Ascending aorta (tissue), 2 donors: Measurements from ENCODE around the gene FAM174C. TPM values are rescaled to one million over a fixed set of nuclear protein-coding genes. Genes with fewer than 3 reads are reported as not detected.

Source experiments
- DNase-seq, 2 donors: peaks; one replicate each; pipeline ENCODE4 v3.0.0-alpha.2; 2019; ENCODE audit warnings: low spot score in 2 of 2
- H3K27ac ChIP-seq, 2 donors: fragments of 200-600 bp; sonication (generic); one replicate each; pipeline ENCODE4 v1.5.1; 2016 to 2017; ENCODE audit warnings: mild to moderate bottlenecking in 1 of 2
- H3K27me3 ChIP-seq: fragments of 200-600 bp; sonication (generic); one replicate; pipeline ENCODE4 v1.5.1; 2017
- H3K36me3 ChIP-seq, 2 donors: fragments of 200-600 bp; sonication (generic); one replicate each; pipeline ENCODE4 v1.5.1; 2016
- H3K4me1 ChIP-seq, 2 donors: fragments of 200-600 bp; sonication (generic); one replicate each; pipeline ENCODE4 v1.5.1; 2016 to 2017; ENCODE audit warnings: mild to moderate bottlenecking in 1 of 2
- H3K4me3 ChIP-seq, 2 donors: fragments of 200-600 bp; sonication (generic); one replicate each; pipeline ENCODE4 v1.5.1; 2016 to 2017; ENCODE audit warnings: mild to moderate bottlenecking in 1 of 2
- H3K9me3 ChIP-seq, 2 donors: fragments of 200-600 bp; sonication (generic); one replicate each; pipeline ENCODE4 v1.5.1; 2016
- intact Hi-C: fragments of 100-400 bp; cut with DNase I; formaldehyde crosslinking; loops from one replicate; pipeline ENCODE4 v1.15.1; 2023
- total RNA-seq: library from RNA; depleted of rRNA; stranded (reverse); fragments of >200 nt; gene quantifications from one replicate; pipeline ENCODE4 v1.1.0, GENCODE V29; 2016
- TF ChIP-seq, protein P1 (sequence below), 3 experiments: fragments of 200-600 bp in 2 of 3; fragments of 450-650 bp in 1 of 3; sonication (generic) in 2 of 3; IDR thresholded peaks; one replicate each; pipeline ENCODE4 v1.5.1; 2016 to 2019; ENCODE audit warnings: antibody characterized with exemption in 3 of 3, mild to moderate bottlenecking in 1 of 3, moderate library complexity in 1 of 3

FAM174C gene
- total RNA-seq, 1 donor from 2014 or later, result 156 TPM

DNA sequence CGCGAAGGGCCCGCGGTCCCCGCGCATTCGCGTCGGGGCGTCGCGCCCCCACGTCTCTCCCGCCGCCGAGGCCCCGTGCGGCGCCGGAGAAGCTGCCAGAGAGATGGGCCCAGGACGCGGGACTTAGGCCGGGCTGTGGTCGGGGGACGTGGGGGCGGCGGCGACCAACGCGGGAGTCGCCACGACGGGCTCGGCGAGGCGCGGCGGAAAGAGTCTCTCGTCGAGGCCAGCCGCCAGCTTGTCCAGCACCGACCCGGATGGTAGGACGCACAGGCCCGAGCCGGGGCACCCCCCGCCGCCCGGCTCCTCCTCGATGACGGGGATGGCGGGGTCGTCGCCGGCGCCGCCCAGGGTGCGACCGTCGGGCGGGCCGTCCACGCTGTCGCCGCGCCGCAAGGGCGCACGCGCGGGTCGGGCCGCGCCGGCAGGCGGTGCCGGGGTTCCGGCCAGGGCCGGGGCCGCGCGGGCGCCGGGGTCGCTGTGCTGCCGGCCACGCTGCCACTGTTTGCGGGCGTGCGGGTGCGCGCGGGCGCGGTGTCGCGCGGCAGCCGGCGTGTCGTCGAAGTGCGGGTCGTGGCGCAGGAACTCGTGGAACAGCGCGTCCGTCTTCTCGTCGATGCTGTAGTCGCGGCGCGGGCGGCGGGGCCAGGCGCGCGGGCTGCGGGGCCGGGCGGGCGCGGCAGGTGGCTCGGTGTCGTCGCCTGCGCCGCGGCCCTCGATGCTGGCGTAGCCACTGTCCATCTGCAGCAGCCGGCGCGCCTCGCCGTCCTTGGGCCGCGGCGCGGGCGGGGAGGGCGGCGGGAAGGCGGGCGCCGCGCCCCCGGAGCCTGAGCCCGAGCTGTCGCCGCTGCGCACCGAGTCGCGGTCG, 46.0 kb upstream of the FAM174C start:
- Histone ChIP-seq H3K27me3 (no peaks in the 10 kb centered on the region), H3K4me3 (no peak overlapping the region), H3K36me3 (peaks cover 33 to 39% of the 10 kb centered on the region in 2 donors), H3K4me1 (peaks cover 0 to 13% of the 10 kb centered on the region in 2 donors), H3K9me3 (no peaks in the 10 kb centered on the region), H3K27ac (no peak overlapping the region)
- intact Hi-C loops, result no loop called here
- TF ChIP-seq, protein P1, sequence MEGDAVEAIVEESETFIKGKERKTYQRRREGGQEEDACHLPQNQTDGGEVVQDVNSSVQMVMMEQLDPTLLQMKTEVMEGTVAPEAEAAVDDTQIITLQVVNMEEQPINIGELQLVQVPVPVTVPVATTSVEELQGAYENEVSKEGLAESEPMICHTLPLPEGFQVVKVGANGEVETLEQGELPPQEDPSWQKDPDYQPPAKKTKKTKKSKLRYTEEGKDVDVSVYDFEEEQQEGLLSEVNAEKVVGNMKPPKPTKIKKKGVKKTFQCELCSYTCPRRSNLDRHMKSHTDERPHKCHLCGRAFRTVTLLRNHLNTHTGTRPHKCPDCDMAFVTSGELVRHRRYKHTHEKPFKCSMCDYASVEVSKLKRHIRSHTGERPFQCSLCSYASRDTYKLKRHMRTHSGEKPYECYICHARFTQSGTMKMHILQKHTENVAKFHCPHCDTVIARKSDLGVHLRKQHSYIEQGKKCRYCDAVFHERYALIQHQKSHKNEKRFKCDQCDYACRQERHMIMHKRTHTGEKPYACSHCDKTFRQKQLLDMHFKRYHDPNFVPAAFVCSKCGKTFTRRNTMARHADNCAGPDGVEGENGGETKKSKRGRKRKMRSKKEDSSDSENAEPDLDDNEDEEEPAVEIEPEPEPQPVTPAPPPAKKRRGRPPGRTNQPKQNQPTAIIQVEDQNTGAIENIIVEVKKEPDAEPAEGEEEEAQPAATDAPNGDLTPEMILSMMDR (IDR thresholded peaks at IDR 0.05), result no peak
- DNase-seq, result no peak

DNA sequence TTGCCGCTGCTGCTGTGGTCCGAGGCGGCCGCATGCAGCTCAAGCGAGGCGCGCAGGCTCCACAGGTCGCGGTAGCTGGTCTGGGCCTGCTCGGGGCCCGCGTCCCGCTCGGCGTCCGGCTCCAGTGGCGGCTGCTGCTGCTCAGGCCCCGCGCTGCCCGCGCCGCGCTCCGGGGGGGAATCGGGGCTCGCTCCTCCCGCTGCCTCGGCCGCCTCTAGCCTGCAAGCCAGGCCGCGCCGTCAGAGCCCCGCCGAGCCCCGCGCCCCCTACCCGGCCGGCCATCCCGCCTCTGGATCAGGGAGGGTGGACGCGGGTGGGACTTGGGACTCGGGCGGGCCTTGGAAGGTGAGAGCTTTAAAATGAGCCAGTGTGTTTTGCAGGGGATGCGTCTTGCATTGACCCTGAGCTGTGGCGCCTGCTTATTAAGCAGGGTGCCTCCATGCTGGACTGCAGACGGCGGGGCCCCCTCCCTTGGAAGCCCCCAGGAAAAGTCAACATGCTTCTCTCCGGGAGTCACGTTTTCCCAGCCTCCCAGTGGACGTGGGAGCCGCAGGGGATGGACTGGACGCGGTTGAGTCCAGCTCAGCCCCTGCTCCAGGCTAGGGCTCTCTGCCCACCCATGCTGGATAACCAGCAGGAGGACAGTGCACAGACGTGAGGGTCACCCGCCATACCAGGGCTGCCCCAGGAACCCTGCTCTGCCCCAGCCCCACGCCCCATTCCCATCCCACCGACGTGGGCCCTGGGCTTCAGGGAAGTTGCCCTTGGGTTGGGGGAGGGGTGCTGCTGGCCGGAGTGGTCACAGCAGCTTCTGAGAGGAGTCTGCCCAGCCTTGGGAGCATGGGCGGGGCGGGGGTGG, 45.2 kb upstream of the FAM174C start:
- TF ChIP-seq, protein P1 (IDR thresholded peaks at IDR 0.05), result no peak
- no peak for DNase-seq
- Histone ChIP-seq H3K4me3 (no peak overlapping the region), H3K9me3 (no peaks in the 10 kb centered on the region), H3K36me3 (peaks cover 25 to 31% of the 10 kb centered on the region in 2 donors), H3K27ac (no peak overlapping the region), H3K27me3 (no peaks in the 10 kb centered on the region), H3K4me1 (peaks cover 0 to 13% of the 10 kb centered on the region in 2 donors)
- intact Hi-C loops, result no loop called here

DNA sequence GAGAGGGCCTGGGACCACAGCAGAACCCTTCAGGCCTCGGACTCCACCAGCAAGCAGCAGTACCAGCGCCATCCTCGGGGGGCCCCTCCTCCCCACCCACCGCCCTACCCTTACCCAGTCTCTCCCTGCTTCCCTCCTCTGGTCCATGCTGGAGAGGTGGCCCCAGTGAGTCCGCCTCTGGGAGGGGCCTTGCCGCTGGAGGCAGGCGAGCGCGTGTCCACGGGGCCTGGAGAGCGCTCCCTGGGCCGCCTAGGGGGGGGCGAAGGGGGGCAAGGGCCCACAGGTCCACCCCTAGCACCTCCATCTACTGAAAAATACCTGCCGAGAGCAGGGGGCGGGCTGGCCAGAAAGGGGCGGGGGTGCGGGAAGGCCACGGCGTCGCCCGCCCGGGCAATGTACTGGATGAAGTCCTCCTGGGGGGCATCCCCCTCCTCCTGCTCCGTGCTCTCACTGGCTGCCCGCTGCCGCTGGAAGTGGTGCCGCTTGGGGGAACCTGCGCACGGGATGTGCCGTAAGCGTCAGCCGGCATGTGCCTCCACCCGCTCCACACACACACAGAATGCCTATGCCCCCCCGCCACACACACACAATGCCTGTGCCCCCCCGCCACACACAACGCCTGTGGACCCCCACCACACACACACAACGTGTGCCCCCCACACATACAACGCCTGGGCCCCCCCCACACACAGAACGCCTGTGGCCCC, 44.4 kb upstream of the FAM174C start:
- DNase-seq, result no peak
- Histone ChIP-seq H3K4me3 (no peak overlapping the region), H3K9me3 (no peaks in the 10 kb centered on the region), H3K4me1 (peaks cover 0 to 13% of the 10 kb centered on the region in 2 donors), H3K36me3 (peaks cover 22 to 23% of the 10 kb centered on the region in 2 donors), H3K27ac (no peak overlapping the region), H3K27me3 (no peaks in the 10 kb centered on the region)
- intact Hi-C loops, result no loop called here
- TF ChIP-seq, protein P1 (IDR thresholded peaks at IDR 0.05), result no peak

DNA sequence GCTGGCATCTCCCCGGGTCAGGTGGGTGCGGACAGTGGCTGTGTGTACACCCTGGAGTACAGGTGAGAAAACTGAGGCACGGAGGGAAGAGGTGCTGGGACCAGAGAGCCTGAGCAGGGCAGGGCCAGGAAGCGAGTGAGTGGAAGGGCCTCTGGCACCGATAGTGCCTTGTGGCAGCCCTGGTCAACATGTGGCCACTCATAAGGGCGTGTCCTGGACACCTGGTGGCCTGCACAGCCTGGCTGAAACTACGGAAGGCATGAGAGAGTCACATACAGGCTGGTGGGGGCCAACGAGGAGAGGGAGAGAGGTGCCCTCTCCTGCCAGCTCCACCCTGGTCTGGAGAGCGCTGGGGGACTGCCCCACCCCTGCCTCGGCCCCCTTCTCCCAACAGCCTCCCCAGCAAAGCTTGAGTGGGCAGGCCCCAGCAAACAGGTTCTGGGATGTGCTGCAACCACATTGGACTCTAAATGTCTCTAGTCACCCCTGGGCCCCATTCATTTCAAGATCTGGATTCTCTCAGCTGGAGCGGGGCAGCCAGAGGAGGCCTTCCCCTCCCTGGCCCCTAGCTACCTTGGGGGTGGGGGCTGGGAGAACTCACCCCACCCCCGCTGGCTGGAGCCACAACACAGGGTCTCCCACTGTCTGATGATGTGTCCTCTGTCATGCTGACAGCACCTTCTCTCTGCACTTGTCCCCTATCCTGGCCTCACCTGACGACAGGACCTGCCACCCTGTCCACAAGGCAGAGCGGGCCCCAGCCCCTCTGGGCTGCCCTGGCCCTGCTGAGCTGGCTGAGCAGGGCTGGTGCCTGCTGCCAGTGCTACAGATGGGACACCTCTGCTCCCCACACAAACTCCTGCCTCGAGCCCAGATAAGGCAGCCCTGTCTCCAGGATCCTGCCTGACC, 43.3 kb upstream of the FAM174C start:
- TF ChIP-seq, protein P1 (IDR thresholded peaks at IDR 0.05), result no peak
- H3K9me3 ChIP-seq, result no peaks in the 10 kb centered on the region
- H3K4me3 ChIP-seq, result no peak overlapping the region
- peaks cover 13% of the 10 kb centered on the region in 2 donors for H3K36me3 ChIP-seq
- no peaks in the 10 kb centered on the region for H3K27me3 ChIP-seq
- intact Hi-C loops, result no loop called here
- peak overlapping the region; percentile 22 to 65 for H3K27ac ChIP-seq
- DNase-seq, result no peak
- peaks cover 0 to 13% of the 10 kb centered on the region in 2 donors for H3K4me1 ChIP-seq
